HepG2 (cell line): ENCODE results near the gene RAC3. TPM values are rescaled to one million over a fixed set of nuclear protein-coding genes. Genes with fewer than 3 reads are reported as not detected.

Source experiments
- ATF3 ChIP-seq: sonication (generic); formaldehyde crosslinking; IDR thresholded peaks from 2 replicates; pipeline ENCODE4 v1.4.0; 2020; ENCODE audit warnings: missing genetic modification reagents
- CC2D1A ChIP-seq: sonication (generic); formaldehyde crosslinking; IDR thresholded peaks from 2 replicates; pipeline ENCODE4 v1.8.1; 2023; ENCODE audit warnings: mild to moderate bottlenecking, missing genetic modification reagents
- ERF ChIP-seq: IDR thresholded peaks from 2 replicates; pipeline ENCODE4 v1.6.1; 2018; ENCODE audit warnings: missing biosample characterization, missing genetic modification reagents
- FOSL1 ChIP-seq: sonication (generic); formaldehyde crosslinking; IDR thresholded peaks from 2 replicates; pipeline ENCODE4 v1.9.0; 2021; ENCODE audit warnings: missing genetic modification reagents, borderline replicate concordance
- KLF13 ChIP-seq: sonication (generic); formaldehyde crosslinking; IDR thresholded peaks from 2 replicates; pipeline ENCODE4 v1.4.0; 2020; ENCODE audit warnings: mild to moderate bottlenecking, missing genetic modification reagents
- PPARG ChIP-seq: conservative IDR thresholded peaks from 2 replicates; pipeline ENCODE4 v1.6.1; 2016; ENCODE audit warnings: missing biosample characterization, missing genetic modification reagents
- REST ChIP-seq, 2 experiments: IDR thresholded peaks; 2 replicates each; pipeline ENCODE4 v1.6.1; 2011 to 2012; ENCODE audit warnings: low read length in 2 of 2, borderline replicate concordance in 1 of 2, low read depth in 1 of 2, mild to moderate bottlenecking in 1 of 2, moderate library complexity in 1 of 2
- SIN3B ChIP-seq: fragments of 150-350 bp; IDR thresholded peaks from 2 replicates; pipeline ENCODE4 v1.6.1; 2014; ENCODE audit warnings: low read length
- SRF ChIP-seq: IDR thresholded peaks from 2 replicates; pipeline ENCODE4 v1.6.1; 2011; ENCODE audit warnings: mild to moderate bottlenecking, low read depth, low read length, moderate library complexity
- TOE1 ChIP-seq: sonication (generic); formaldehyde crosslinking; IDR thresholded peaks from 2 replicates; pipeline ENCODE4 v1.4.0; 2020; ENCODE audit warnings: mild to moderate bottlenecking, missing genetic modification reagents
- TRAFD1 ChIP-seq: sonication (generic); formaldehyde crosslinking; IDR thresholded peaks from 2 replicates; pipeline ENCODE4 v1.5.1; 2020; ENCODE audit warnings: missing genetic modification reagents, mild to moderate bottlenecking, borderline replicate concordance
- ZBTB4 ChIP-seq: sonication (generic); formaldehyde crosslinking; IDR thresholded peaks from 2 replicates; pipeline ENCODE4 v1.4.0; 2020; ENCODE audit warnings: missing genetic modification reagents, mild to moderate bottlenecking, borderline replicate concordance
- ZFP37 ChIP-seq: sonication (generic); formaldehyde crosslinking; IDR thresholded peaks from 2 replicates; pipeline ENCODE4 v1.4.0; 2020; ENCODE audit warnings: missing genetic modification reagents, borderline replicate concordance
- ZFYVE20 ChIP-seq: sonication (generic); formaldehyde crosslinking; IDR thresholded peaks from 2 replicates; pipeline ENCODE4 v1.8.0; 2023; ENCODE audit warnings: low read depth, mild to moderate bottlenecking, moderate library complexity, missing genetic modification reagents, borderline replicate concordance
- ZNF124 ChIP-seq: sonication (generic); formaldehyde crosslinking; IDR thresholded peaks from 2 replicates; pipeline ENCODE4 v1.4.0; 2020; ENCODE audit warnings: missing genetic modification reagents
- ZNF17 ChIP-seq: sonication (generic); formaldehyde crosslinking; IDR thresholded peaks from 2 replicates; pipeline ENCODE4 v1.5.0; 2020; ENCODE audit warnings: mild to moderate bottlenecking, missing genetic modification reagents
- ZNF441 ChIP-seq: sonication (generic); formaldehyde crosslinking; IDR thresholded peaks from 2 replicates; pipeline ENCODE4 v1.7.0; 2021; ENCODE audit warnings: missing genetic modification reagents, borderline replicate concordance
- ZNF503 ChIP-seq: sonication (generic); formaldehyde crosslinking; IDR thresholded peaks from 2 replicates; pipeline ENCODE4 v1.4.0; 2020; ENCODE audit warnings: missing genetic modification reagents
- ZNF570 ChIP-seq: sonication (generic); formaldehyde crosslinking; IDR thresholded peaks from 2 replicates; pipeline ENCODE4 v1.4.0; 2020; ENCODE audit warnings: mild to moderate bottlenecking, missing genetic modification reagents, borderline replicate concordance
- ZNF644 ChIP-seq: IDR thresholded peaks from 2 replicates; pipeline ENCODE4 v1.6.1; 2016; ENCODE audit warnings: low read depth
- ZNF672 ChIP-seq: sonication (generic); formaldehyde crosslinking; IDR thresholded peaks from 2 replicates; pipeline ENCODE4 v1.8.1; 2022; ENCODE audit warnings: missing genetic modification reagents
- polyA plus RNA-seq, 8 experiments: library from polyadenylated mRNA; depleted of rRNA in 3 of 8; stranded (reverse) in 7 of 8; unstranded in 1 of 8; fragments of >200 nt; fragmentation: Illumina TruSeq in 4 of 8; extraction: Trizol in 4 of 8; gene quantifications; 2 replicates each; pipeline versions ENCODE4 v1.2.1 to v1.2.3, GENCODE V29; 2011 to 2016; ENCODE audit warnings: low read depth in 4 of 8, missing spikeins in 1 of 8, mixed read lengths in 1 of 8; ENCODE audit not compliant: insufficient read depth in 1 of 8
- total RNA-seq, 5 experiments: library from RNA; depleted of rRNA; stranded (reverse); fragments of >200 nt; fragmentation: Illumina TruSeq; extraction: Trizol; gene quantifications; 2 replicates each; pipeline ENCODE4 v1.2.3, GENCODE V29; 2016; ENCODE audit warnings: low read depth in 1 of 5

RAC3 gene
- total and polyA plus RNA-seq, 2 of the 13 experiments (the other 11 are each of a cell fraction or from before 2014, with no cell fraction given) = 10.5 to 21.3 TPM

GRCh38 chr17:81999587-81999975 is 31.9 kb upstream of the RAC3 start (continued):
- TF ChIP-seq SIN3B (no peak), ATF3 (no peak), ZNF17 (CRISPR knock-in tag) (no peak), ZNF570 (CRISPR knock-in tag) (no peak), PPARG (no peak), ZFYVE20 (CRISPR knock-in tag) (no peak), FOSL1 (CRISPR knock-in tag) (no peak), ZNF124 (no peak), ZBTB4 (CRISPR knock-in tag) (no peak), ZNF672 (CRISPR knock-in tag) (no peak; the same call in 1 of the 2 replicates), CC2D1A (CRISPR knock-in tag) (no peak), ZNF503 (CRISPR knock-in tag) (no peak), KLF13 (CRISPR knock-in tag) (no peak), REST (IDR thresholded peaks at IDR 0.05; ENCODE audit: borderline replicate concordance in 1 of 2, low read depth in 1 of 2, low read length in 2 of 2) (no peak), TOE1 (CRISPR knock-in tag) (no peak), ERF (CRISPR knock-in tag) (peak; percentile 65; the same call in 1 of the 2 replicates), SRF (no peak), ZNF441 (peak; percentile 43; the same call in 1 of the 2 replicates), TRAFD1 (CRISPR knock-in tag) (no peak), ZFP37 (0 out of 2 replicates have a peak, but pooled peaks have one; percentile 65), ZNF644 (CRISPR knock-in tag) (no peak)
